Measurements from ENCODE around the gene HORMAD2.

Gene HORMAD2

GRCh38 chr22:30175690-30176288 lies 95.5 kb downstream of the HORMAD2 start:
- CTCF ChIA-PET = interaction anchor here (0.8 to 0.9 kb wide), 2 partner anchors 63 to 80 kb away, joined by 3 read pairs; no protein-coding TSS in a partner anchor
- Histone ChIP-seq H3K36me3 (ENCODE audit: control insufficient read depth in 2 of 2, insufficient read depth in 1 of 2, low read length in 2 of 2) (no peaks in the 10 kb centered on the region), H3K4me3 (ENCODE audit: low read depth, low read length) (no peak overlapping the region), H3K4me1 (ENCODE audit: control insufficient read depth, insufficient read depth, low read length) (no peaks in the 10 kb centered on the region), H3K9me3 (ENCODE audit: control insufficient read depth, insufficient read depth, low read depth, low read length) (no peaks in the 10 kb centered on the region), H3K27ac (ENCODE audit: extremely low read depth, low read depth, low read length) (no peak overlapping the region)
- TF ChIP-seq ZNF138 (tag by site-specific recombination; IDR thresholded peaks at IDR 0.05; ENCODE audit: borderline replicate concordance) (no peak), ZNF146 (tag by site-specific recombination; IDR thresholded peaks at IDR 0.05) (no peak)
- POLR2A ChIA-PET = no interaction called here

GRCh38 chr22:30176431-30176830 lies 96.2 kb downstream of the HORMAD2 start:
- TF ChIP-seq ZNF510 (tag by site-specific recombination; IDR thresholded peaks at IDR 0.05; ENCODE audit: insufficient replicate concordance) (no peak), ZNF211 (tag by site-specific recombination; IDR thresholded peaks at IDR 0.05; ENCODE audit: low read depth) (no peak), BCL11A (tag by site-specific recombination; IDR thresholded peaks at IDR 0.05; ENCODE audit: low read depth) (no peak), ZBTB17 (tag by site-specific recombination; IDR thresholded peaks at IDR 0.05) (no peak), ZNF843 (tag by site-specific recombination; IDR thresholded peaks at IDR 0.05) (no peak), ZNF707 (tag by site-specific recombination; IDR thresholded peaks at IDR 0.05) (no peak), ZNF670 (tag by site-specific recombination; IDR thresholded peaks at IDR 0.05; ENCODE audit: low read depth) (no peak), ZNF701 (tag by site-specific recombination; IDR thresholded peaks at IDR 0.05) (no peak)
- no peak overlapping the region for H3K4me3 ChIP-seq (ENCODE audit: low read depth, low read length)
- H3K36me3 ChIP-seq (ENCODE audit: control insufficient read depth in 2 of 2, insufficient read depth in 1 of 2, low read length in 2 of 2) = no peaks in the 10 kb centered on the region
- H3K9me3 ChIP-seq (ENCODE audit: control insufficient read depth, insufficient read depth, low read depth, low read length) = no peaks in the 10 kb centered on the region
- no peaks in the 10 kb centered on the region for H3K4me1 ChIP-seq (ENCODE audit: control insufficient read depth, insufficient read depth, low read length)
- ChIA-PET POLR2A (no interaction called here), CTCF (interaction anchor here (0.8 to 0.9 kb wide), 2 partner anchors 63 to 79 kb away, joined by 3 read pairs; no protein-coding TSS in a partner anchor)
- H3K27ac ChIP-seq (ENCODE audit: extremely low read depth, low read depth, low read length) = no peak overlapping the region

- Histone ChIP-seq H3K36me3 (ENCODE audit: control insufficient read depth in 2 of 2, insufficient read depth in 1 of 2, low read length in 2 of 2) (no peaks in the 10 kb centered on the region), H3K4me3 (ENCODE audit: low read depth, low read length) (no peak overlapping the region), H3K9me3 (ENCODE audit: control insufficient read depth, insufficient read depth, low read depth, low read length) (no peaks in the 10 kb centered on the region), H3K4me1 (ENCODE audit: control insufficient read depth, insufficient read depth, low read length) (peaks cover 4% of the 10 kb centered on the region), H3K27ac (ENCODE audit: extremely low read depth, low read depth, low read length) (no peak overlapping the region)
- ChIA-PET POLR2A (no interaction called here), CTCF (interaction anchor here (0.5 to 1.7 kb wide), 10 partner anchors 25 to 1376 kb away, joined by 3 to 6 read pairs (median 4); no protein-coding TSS in a partner anchor)
- no peak for TF ChIP-seq ZNF366 (tag by site-specific recombination; conservative IDR thresholded peaks at IDR 0.05)
- TF ChIP-seq ZNF664 (tag by site-specific recombination; IDR thresholded peaks at IDR 0.05) = no peak
- TF ChIP-seq ZBTB6 (tag by site-specific recombination; IDR thresholded peaks at IDR 0.05) = peak; percentile 45; the same call in 1 of the 2 replicates
These were observed 98.2 kb downstream of the HORMAD2 start for GRCh38 chr22:30178181-30179126.

GRCh38 chr22:30180616-30181015 lies 100.4 kb downstream of the HORMAD2 start:
- no peak overlapping the region for H3K4me3 ChIP-seq (ENCODE audit: low read depth, low read length)
- ChIA-PET CTCF (interaction anchor here (0.6 kb wide), 1 partner anchor 108 kb away, joined by 3 read pairs; no protein-coding TSS in a partner anchor), POLR2A (no interaction called here)
- H3K4me1 ChIP-seq (ENCODE audit: control insufficient read depth, insufficient read depth, low read length) = peaks cover 4% of the 10 kb centered on the region
- H3K9me3 ChIP-seq (ENCODE audit: control insufficient read depth, insufficient read depth, low read depth, low read length) = no peaks in the 10 kb centered on the region
- H3K36me3 ChIP-seq (ENCODE audit: control insufficient read depth in 2 of 2, insufficient read depth in 1 of 2, low read length in 2 of 2) = no peaks in the 10 kb centered on the region
- no peak overlapping the region for H3K27ac ChIP-seq (ENCODE audit: extremely low read depth, low read depth, low read length)
- TF ChIP-seq ZNF398 (tag by site-specific recombination; IDR thresholded peaks at IDR 0.05) (0 out of 2 replicates have a peak, but pooled peaks have one; percentile 29), CTCF (tag by site-specific recombination; IDR thresholded peaks at IDR 0.05) (no peak), ZNF707 (tag by site-specific recombination; IDR thresholded peaks at IDR 0.05) (no peak), ZNF140 (tag by site-specific recombination; IDR thresholded peaks at IDR 0.05) (no peak), IKZF3 (tag by site-specific recombination; IDR thresholded peaks at IDR 0.05) (0 out of 2 replicates have a peak, but pooled peaks have one; percentile 34), ZBTB26 (tag by site-specific recombination; optimal IDR thresholded peaks at IDR 0.05) (peak; percentile 8)
